Cortex of kidney (tissue), 1 donor: ENCODE results near the gene RALA.

Experiments used
- DNase-seq: peaks from one replicate; lab custom pipeline; 2025; lab: John Stamatoyannopoulos, UW

Gene RALA

DNA sequence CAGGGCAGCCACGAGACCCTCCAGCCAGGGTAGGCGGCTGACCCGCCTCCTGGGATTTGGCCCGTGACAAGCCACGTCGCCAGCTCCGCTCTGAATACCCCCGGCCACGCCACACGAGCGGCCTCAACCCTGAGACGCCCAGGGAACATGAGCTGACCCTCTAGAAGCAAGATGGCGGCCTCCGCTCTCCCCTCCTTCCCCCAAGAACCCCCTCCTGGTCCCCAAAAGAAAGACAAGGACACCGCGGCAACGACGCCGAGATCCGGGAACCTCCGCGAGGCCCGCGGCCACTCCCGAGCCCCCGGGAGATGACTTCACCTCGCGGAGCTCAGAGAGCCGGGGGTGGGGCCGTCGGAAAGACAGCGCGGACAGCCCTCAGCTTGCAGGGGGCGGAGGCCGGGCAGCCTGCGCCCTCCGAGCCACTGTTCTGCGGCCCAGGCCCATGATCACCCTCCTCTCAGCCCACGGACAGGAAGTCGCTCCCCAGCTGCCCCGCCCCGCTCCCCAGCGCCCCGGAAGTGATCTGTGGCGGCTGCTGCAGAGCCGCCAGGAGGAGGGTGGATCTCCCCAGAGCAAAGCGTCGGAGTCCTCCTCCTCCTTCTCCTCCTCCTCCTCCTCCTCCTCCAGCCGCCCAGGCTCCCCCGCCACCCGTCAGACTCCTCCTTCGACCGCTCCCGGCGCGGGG, at the start of gene RALA:
Gene RALA, plus strand, starts transcription at position 526 of the 685 bp plus-strand sequence. CDS start 63,096 bp downstream, outside the sequence.
- DNase-seq, result peak; percentile 10

DNA sequence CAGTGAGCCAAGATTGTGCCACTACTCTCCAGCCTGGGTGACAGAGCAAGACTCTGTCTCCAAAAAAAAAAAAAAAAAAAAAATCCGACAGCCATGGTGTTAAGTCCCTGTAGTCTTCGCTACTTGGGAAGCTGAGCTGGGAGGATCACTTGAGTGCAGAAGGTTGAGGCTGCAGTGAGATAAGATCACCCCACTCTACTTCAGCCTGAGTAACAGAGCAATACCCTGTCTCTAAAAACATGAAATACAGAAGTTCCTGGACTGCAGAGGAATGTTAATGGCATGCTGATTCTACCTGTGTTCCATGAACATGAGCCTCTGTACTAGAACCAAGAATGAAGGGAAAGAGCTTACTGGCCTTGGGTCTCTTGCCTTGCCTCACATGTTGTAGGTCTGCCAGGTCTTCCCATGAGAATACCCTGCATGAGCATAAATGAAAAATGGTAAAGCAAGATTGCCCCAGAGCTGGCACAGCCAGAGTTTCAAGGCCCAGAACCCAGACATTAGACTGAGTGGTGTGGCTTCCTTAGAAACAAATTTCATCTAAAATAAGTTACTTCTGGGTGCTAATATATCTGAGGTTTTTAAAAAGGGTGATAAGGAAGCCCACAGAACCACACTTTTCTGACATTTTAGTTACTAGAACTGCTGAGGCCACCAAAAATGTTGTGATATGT, 48.6 kb upstream of the RALA start:
- DNase-seq, result no peak

DNA sequence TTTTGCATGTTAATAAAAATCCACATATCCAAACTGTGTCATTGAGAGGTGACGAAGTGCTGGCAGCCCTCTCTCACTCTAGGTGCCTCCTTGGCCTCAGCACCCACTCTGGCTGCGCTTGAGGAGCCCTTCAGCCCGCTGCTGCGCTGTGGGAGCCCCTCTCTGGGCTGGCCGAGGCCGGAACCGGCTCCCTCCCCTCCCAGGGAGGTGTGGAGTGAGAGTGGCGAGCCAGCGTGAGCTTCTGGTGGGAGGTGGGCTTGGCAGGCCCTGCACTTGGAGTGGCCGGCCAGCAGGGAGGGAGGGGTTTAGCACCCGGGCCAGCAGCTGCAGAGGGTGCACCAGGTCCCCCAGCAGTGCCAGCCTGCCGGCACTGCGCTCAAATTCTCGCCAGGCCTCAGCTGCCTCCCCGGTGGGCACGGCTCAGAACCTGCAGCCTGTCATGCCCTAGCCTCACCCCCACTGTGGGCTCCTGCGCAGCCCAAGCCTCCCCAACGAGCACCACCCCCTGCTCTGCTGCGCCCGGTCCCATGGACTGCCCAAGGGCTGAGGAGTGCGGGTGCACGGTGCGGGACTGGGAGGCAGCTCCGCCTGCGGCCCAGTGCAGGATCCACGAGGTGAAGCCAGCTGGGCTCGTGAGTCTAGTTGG, 46.0 kb upstream of the RALA start:
- DNase-seq, result no peak

DNA sequence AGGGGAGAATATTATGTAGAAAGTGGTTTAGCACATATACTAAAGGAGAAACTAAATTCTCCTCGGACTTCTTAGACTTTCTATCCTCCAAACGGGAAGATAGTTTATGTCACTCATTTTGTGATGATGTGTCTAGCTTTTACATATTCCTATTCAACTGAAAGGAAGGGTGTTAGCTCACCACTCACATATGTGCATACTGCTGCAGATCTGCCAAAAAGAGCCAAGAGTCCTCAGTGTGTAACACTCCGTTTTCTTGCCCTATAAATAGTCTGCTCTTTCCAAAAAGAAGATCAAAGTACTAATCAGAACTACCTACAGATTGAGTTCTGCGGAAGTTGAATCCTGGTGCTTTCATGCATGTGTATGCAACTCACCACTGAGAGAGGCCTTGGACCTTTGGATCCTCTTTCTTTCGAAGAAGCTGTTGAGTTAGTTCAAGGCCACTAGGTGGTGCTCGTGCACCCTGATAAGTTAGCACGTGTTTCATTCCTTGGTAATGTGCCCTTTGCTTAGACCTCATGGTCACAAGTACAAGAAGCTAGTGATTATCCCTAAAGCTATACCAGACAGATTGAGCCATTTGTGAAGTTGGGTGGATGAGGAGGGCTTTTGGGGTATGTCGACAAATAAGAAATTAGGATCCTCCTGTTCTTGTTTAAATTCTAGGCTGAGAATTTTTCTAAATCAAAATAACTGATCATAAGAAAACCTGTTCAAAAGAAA, 43.1 kb upstream of the RALA start:
- no peak for DNase-seq

GRCh38 chr7:39582536-39582935, 40.8 kb upstream of the RALA start:
- no peak for DNase-seq

DNA sequence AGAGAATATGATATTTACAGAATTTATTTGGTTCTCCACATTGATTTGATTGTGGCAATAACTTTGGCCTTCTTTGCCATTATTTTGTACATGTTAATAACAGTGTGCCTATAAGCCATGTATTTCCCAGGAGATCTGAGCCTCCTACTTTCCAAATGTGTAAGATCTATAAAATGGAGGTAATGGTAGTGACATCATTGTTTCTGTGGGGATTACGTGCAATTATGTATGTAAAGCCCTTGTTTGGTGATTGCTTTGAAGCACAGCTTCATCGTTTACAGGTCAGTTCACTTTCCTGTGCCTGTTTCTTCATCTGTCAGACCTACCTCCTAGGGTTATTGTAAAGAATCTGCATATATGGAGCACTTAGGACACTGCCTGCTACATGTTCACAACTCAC, 39.8 kb upstream of the RALA start:
- DNase-seq, result no peak

- DNase-seq, result no peak
These were observed 36.0 kb upstream of the RALA start for GRCh38 chr7:39587393-39587792.

DNA sequence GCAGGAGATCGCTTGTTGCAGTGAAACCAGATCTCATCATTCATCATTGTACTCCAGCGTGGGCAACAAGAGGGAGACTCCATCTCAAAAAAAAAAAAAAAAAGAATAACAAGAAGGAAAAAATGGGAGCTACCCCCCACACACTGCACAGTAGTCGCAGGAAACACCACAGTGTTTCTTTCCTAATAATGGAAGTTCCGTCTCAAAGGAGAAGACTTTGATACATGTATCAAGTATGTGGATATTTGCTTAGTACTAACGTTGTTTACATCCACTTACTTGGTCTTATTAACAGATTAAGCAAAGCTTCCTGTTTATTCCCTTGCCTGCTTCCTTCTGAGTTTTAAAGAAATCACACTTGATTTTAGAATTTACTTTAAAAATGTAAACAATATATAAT, 35.0 kb upstream of the RALA start:
- no peak for DNase-seq

DNA sequence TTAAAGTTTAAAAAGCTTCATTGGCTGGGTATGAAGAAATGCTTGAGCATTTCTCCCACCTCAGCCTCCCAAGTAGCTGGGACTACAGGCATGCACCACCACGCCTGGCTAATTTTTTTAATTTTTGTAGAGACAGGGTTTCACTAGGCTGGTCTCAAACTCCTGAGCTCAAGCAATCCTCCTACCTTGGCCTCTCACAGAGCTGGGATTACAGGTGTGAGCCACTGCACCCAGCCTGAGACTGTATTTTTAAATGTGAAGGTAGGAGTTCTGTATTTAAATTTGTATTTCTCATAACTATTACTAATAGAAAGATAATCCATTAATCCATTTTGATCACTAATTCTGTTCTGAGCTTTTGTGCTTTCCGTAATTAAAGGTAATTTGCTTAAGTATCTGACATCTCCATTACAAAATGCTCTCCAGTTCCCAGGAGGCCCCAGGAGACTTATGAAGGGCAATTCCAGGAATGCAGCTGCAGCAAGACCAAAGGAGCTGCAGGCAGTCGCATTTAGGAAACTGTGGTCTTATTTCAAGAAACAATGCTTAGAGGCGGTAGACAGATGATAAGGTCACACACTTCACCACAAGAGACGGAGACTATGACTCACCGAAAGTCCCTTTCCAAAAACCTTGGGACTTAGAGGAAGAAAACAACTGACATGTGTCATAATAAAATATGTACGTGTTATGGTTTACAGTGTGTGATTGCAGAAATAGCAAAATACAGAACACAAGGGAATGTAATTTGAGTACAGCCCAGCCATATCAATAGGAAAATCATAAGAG, 33.9 kb upstream of the RALA start:
- DNase-seq, result no peak

- DNase-seq, result no peak
These were observed 30.8 kb upstream of the RALA start for GRCh38 chr7:39592586-39592985.

DNA sequence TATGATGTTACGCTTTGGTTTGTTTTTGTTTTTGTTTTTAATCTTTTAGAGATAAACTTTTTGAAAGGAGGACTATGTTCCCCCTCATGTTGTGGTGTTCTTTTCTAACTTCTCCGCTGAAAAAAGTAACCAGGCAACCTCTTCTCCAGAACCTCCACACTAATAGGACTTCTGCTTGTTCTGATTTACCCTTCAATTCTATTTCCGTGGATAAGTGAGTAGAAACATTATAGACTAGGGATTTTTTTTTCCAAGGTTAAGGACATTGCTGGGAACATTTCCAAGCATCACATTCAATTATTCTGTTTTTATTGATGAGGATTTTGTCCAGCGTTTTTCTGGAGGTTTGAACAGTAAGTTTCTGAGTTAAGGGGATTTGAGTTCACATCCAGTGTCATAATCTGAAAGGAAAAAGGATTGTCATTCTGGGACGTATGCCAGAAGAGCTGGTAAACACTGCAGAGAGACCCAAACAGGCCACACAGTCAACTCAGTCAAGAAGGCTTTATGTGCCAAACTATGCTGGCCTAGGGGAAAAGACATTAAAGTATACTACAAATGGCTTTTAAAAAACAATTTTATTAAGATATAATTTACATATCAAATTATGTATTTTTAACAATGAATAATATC, 28.3 kb upstream of the RALA start:
- DNase-seq, result no peak

GRCh38 chr7:39602351-39602750, 21.0 kb upstream of the RALA start:
- DNase-seq, result no peak

DNA sequence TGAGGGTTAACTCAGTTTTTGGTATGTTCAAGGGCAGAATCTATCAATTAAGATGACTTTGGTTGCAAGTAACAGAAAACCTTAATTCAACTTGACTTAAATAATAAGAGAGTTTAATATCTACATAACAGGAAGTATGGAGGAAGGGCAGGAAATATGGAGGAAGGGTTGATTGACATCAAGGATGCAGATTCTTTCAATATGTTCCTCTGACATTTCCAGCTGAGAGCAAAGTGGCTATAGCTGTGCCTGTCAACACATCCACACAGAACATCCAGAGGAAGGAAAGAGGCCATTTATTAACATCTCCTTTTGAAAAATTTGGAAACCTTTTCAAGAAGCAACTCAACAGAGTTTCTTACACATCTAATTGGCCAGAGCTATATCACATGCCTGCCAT, 19.4 kb upstream of the RALA start:
- DNase-seq, result no peak

GRCh38 chr7:39605087-39605486, 18.3 kb upstream of the RALA start:
- no peak for DNase-seq

- no peak for DNase-seq
These were observed 17.0 kb upstream of the RALA start for GRCh38 chr7:39606352-39606751.

GRCh38 chr7:39606941-39607340, 16.4 kb upstream of the RALA start:
- no peak for DNase-seq

DNA sequence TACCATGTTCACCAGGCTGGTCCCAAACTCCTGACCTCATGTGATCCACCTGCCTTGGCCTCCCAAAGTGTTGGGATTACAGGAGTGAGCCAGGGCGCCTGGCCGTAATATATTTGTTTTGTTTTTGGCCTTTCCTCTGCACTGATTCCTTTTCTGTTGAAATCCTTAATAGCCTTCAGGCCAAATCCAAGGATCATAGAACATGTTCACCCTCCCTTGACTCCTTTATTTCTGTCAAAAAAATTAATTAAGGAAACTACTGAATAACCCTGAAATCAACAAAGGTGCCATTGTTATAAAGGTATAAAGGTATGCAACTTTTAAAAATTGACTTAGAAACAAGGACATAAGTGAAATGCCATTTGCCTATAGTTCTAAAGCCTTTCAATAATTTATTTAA, 15.5 kb upstream of the RALA start:
- no peak for DNase-seq

DNA sequence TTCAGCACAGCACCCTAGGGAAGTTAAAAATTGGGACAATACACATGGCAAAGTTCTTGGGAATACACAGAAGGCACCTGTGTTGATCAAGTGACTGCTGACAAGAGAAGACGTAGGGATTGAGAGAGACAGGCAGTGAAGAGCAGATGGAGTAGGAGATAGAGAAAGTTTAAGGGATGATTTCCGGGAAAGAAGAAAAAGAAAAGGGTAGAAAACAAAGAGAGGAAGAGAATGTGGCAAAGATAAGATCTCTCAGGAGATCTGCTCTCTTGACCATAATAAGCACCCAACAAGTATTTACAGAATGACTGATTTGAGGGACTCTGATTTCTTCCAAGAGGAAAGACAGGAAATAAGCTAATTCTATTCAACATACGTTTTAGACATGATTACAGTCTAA, 15.1 kb upstream of the RALA start:
- DNase-seq, result no peak

GRCh38 chr7:39609113-39609934, 14.0 kb upstream of the RALA start:
- no peak for DNase-seq

DNA sequence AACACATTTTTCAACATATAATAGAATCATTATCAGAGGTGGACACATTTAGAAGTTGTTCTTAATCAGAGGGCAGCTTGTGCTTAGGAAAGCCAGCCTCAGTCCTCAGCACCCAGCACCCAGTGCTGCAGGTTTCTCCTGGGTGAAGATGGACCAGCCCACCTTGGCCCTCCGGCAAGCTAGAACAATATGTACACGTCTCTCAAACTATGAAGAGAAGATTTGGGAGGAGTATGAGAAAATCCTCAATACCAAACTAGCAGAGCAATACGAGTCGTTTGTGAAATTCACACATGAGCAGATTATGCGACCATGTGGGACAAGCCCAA, 13.5 kb upstream of the RALA start:
- no peak for DNase-seq

GRCh38 chr7:39613577-39613976, 9.8 kb upstream of the RALA start:
- no peak for DNase-seq
